ENCODE data around the gene PLXDC1. TPM values are rescaled to one million over a fixed set of nuclear protein-coding genes. Genes with fewer than 3 reads are reported as not detected.

The PLXDC1 gene
- total RNA-seq, 1 donor from 2014 or later, result 36.4 TPM

GRCh38 chr17:39164675-39165143 is 13.3 kb upstream of the PLXDC1 start:
- peak; percentile 94 for ATAC-seq

GRCh38 chr17:39161962-39162361 is 10.5 kb upstream of the PLXDC1 start:
- DNase-seq (ENCODE audit: low spot score) (no peak), ATAC-seq (no peak)
- intact Hi-C loops (cut with DNase I), result no loop called here

More at GRCh38 chr17:39164675-39165143, 13.3 kb upstream of the PLXDC1 start:
- intact Hi-C loops (cut with DNase I), result no loop called here
- peak; percentile 93 for DNase-seq (ENCODE audit: low spot score)

- intact Hi-C loops (cut with DNase I), result loop anchor here (10.0 kb wide), 1 partner anchor 284 kb away; the partner anchor contains the start of gene LASP1
- no peak for ATAC-seq
- no peak for DNase-seq (ENCODE audit: low spot score)
Measured at GRCh38 chr17:39158623-39159022, 7.2 kb upstream of the PLXDC1 start.

- intact Hi-C loops (cut with DNase I), result loop anchor here (10.0 kb wide), 1 partner anchor 282 kb away; the partner anchor contains the start of gene LASP1
- DNase-seq (ENCODE audit: low spot score) (no peak), ATAC-seq (no peak)
Measured at GRCh38 chr17:39156491-39156890, 5.1 kb upstream of the PLXDC1 start.

- intact Hi-C loops (cut with DNase I), result loop anchor here (10.0 kb wide), 1 partner anchor 281 kb away; the partner anchor contains the start of gene LASP1
- DNase-seq (ENCODE audit: low spot score) (no peak), ATAC-seq (no peak)
Measured at GRCh38 chr17:39155654-39156053, 4.2 kb upstream of the PLXDC1 start.

GRCh38 chr17:39153599-39154051 is 2.2 kb upstream of the PLXDC1 start:
- peak; percentile 98 for DNase-seq (ENCODE audit: low spot score)
- peak; percentile 93 for ATAC-seq
- intact Hi-C loops (cut with DNase I), result loop anchor here (5.0 to 10.0 kb wide), 2 partner anchors 171 to 279 kb away; partner anchors contain the start of gene LASP1

- ATAC-seq (peak; percentile 29), DNase-seq (ENCODE audit: low spot score) (no peak)
- intact Hi-C loops (cut with DNase I), result loop anchor here (5.0 to 10.0 kb wide), 2 partner anchors 170 to 277 kb away; partner anchors contain the start of gene LASP1
Measured at GRCh38 chr17:39151943-39152818, 744 bp upstream of the PLXDC1 start.

GRCh38 chr17:39150795-39151149 is 665 bp downstream of the PLXDC1 start:
- ATAC-seq (no peak), DNase-seq (ENCODE audit: low spot score) (no peak)
- intact Hi-C loops (cut with DNase I), result loop anchor here (5.0 to 10.0 kb wide), 2 partner anchors 168 to 276 kb away; partner anchors contain the start of gene LASP1

GRCh38 chr17:39150104-39150634 is 1.3 kb downstream of the PLXDC1 start:
- intact Hi-C loops (cut with DNase I), result loop anchor here (5.0 to 10.0 kb wide), 2 partner anchors 168 to 275 kb away; partner anchors contain the start of gene LASP1
- ATAC-seq (no peak), DNase-seq (ENCODE audit: low spot score) (no peak)

GRCh38 chr17:39147221-39148185 is 3.9 kb downstream of the PLXDC1 start:
- intact Hi-C loops (cut with DNase I), result no loop called here
- ATAC-seq (no peak), DNase-seq (ENCODE audit: low spot score) (peak; percentile 78)

GRCh38 chr17:39146273-39146672 is 5.2 kb downstream of the PLXDC1 start:
- ATAC-seq (no peak), DNase-seq (ENCODE audit: low spot score) (no peak)
- intact Hi-C loops (cut with DNase I), result no loop called here

- intact Hi-C loops (cut with DNase I), result no loop called here
- ATAC-seq (no peak), DNase-seq (ENCODE audit: low spot score) (no peak)
Measured at GRCh38 chr17:39145143-39145542, 6.3 kb downstream of the PLXDC1 start.

- ATAC-seq (peak; percentile 92), DNase-seq (ENCODE audit: low spot score) (peak; percentile 96)
- intact Hi-C loops (cut with DNase I), result no loop called here
Measured at GRCh38 chr17:39144416-39144840, 7.0 kb downstream of the PLXDC1 start.

- intact Hi-C loops (cut with DNase I), result no loop called here
- DNase-seq (ENCODE audit: low spot score) (peak; percentile 85), ATAC-seq (peak; percentile 73)
Measured at GRCh38 chr17:39143552-39144093, 7.8 kb downstream of the PLXDC1 start.

- DNase-seq (ENCODE audit: low spot score) (no peak), ATAC-seq (no peak)
- intact Hi-C loops (cut with DNase I), result no loop called here
Measured at GRCh38 chr17:39141915-39142664, 9.3 kb downstream of the PLXDC1 start.

GRCh38 chr17:39141294-39141693 is 10.1 kb downstream of the PLXDC1 start:
- DNase-seq (ENCODE audit: low spot score), result no peak
- intact Hi-C loops (cut with DNase I), result no loop called here
- no peak for ATAC-seq

GRCh38 chr17:39139561-39139960 is 11.9 kb downstream of the PLXDC1 start:
- DNase-seq (ENCODE audit: low spot score), result no peak
- intact Hi-C loops (cut with DNase I), result no loop called here

GRCh38 chr17:39139161-39139511 is 12.3 kb downstream of the PLXDC1 start:
- no peak for ATAC-seq
- intact Hi-C loops (cut with DNase I), result no loop called here

More at GRCh38 chr17:39139561-39139960, 11.9 kb downstream of the PLXDC1 start:
- no peak for ATAC-seq

More at GRCh38 chr17:39139161-39139511, 12.3 kb downstream of the PLXDC1 start:
- DNase-seq (ENCODE audit: low spot score), result no peak
